Uterus (tissue), 2 donors: ENCODE measurements around the gene TMEM203.

Source experiments
- CTCF ChIP-seq, 4 experiments: fragments of 200-600 bp in 2 of 4; fragments of 450-650 bp in 2 of 4; sonication (generic) in 2 of 4; IDR thresholded peaks; one replicate each; pipeline ENCODE4 v1.5.1; 2016 to 2019; ENCODE audit warnings: antibody characterized with exemption in 4 of 4, mild to moderate bottlenecking in 2 of 4, moderate library complexity in 1 of 4
- POLR2A ChIP-seq, 2 donors: fragments of 450-650 bp; IDR thresholded peaks; one replicate each; pipeline ENCODE4 v1.6.1; 2016; ENCODE audit warnings: antibody characterized with exemption in 2 of 2, mild to moderate bottlenecking in 1 of 2, moderate library complexity in 1 of 2

DNA sequence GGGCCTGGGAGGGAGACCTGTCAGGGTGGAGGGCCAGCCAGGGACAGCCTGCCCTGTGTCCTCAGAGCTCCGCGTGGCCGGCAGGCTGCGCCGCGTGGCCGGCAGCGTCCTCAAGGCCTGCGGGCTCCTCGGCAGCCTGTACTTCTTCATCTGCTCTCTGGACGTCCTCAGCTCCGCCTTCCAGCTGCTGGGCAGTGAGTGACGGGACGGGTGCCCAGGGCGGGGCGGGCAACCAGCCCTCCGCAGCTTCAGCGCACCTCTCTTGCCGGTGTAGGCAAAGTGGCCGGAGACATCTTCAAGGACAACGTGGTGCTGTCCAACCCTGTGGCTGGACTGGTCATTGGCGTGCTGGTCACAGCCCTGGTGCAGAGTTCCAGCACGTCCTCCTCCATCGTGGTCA, 27.1 kb upstream of the TMEM203 start:
- no peak for TF ChIP-seq POLR2A (IDR thresholded peaks at IDR 0.05)
- TF ChIP-seq CTCF (IDR thresholded peaks at IDR 0.05): no peak
